Measurements from ENCODE around the gene PANK2.

The PANK2 gene

DNA sequence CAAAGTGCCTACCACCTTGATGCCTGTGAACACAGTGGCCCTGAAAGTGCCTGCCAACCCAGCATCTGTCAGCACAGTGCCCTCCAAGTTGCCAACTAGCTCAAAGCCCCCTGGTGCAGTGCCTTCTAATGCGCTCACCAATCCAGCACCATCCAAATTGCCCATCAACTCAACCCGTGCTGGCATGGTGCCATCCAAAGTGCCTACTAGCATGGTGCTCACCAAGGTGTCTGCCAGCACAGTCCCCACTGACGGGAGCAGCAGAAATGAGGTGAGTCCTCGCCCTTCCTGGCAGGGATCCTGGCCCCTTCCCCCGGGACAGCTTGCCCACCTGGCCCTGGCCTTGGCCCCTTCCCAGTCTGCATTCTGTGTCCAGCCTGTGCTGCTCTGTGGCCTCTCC, 24.7 kb upstream of the PANK2 start:
- Histone ChIP-seq H3K4me1 (ENCODE audit: insufficient read depth, poor library complexity, severe bottlenecking) (no peaks in the 10 kb centered on the region), H3K4me3 (ENCODE audit: severe bottlenecking) (no peak overlapping the region), H3K36me3 (ENCODE audit: low read depth) (peaks cover 58% of the 10 kb centered on the region), H3K27me3 (ENCODE audit: insufficient read depth, poor library complexity, severe bottlenecking) (no peaks in the 10 kb centered on the region), H3K27ac (ENCODE audit: poor library complexity, severe bottlenecking) (no peak overlapping the region), H3K9me3 (ENCODE audit: severe bottlenecking) (no peaks in the 10 kb centered on the region)
- DNase-seq (ENCODE audit: low spot score) (no peak), ATAC-seq (ENCODE audit: low read depth) (no peak)
- TF ChIP-seq, protein P1, sequence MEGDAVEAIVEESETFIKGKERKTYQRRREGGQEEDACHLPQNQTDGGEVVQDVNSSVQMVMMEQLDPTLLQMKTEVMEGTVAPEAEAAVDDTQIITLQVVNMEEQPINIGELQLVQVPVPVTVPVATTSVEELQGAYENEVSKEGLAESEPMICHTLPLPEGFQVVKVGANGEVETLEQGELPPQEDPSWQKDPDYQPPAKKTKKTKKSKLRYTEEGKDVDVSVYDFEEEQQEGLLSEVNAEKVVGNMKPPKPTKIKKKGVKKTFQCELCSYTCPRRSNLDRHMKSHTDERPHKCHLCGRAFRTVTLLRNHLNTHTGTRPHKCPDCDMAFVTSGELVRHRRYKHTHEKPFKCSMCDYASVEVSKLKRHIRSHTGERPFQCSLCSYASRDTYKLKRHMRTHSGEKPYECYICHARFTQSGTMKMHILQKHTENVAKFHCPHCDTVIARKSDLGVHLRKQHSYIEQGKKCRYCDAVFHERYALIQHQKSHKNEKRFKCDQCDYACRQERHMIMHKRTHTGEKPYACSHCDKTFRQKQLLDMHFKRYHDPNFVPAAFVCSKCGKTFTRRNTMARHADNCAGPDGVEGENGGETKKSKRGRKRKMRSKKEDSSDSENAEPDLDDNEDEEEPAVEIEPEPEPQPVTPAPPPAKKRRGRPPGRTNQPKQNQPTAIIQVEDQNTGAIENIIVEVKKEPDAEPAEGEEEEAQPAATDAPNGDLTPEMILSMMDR (IDR thresholded peaks at IDR 0.05; ENCODE audit: poor library complexity, severe bottlenecking): no peak

DNA sequence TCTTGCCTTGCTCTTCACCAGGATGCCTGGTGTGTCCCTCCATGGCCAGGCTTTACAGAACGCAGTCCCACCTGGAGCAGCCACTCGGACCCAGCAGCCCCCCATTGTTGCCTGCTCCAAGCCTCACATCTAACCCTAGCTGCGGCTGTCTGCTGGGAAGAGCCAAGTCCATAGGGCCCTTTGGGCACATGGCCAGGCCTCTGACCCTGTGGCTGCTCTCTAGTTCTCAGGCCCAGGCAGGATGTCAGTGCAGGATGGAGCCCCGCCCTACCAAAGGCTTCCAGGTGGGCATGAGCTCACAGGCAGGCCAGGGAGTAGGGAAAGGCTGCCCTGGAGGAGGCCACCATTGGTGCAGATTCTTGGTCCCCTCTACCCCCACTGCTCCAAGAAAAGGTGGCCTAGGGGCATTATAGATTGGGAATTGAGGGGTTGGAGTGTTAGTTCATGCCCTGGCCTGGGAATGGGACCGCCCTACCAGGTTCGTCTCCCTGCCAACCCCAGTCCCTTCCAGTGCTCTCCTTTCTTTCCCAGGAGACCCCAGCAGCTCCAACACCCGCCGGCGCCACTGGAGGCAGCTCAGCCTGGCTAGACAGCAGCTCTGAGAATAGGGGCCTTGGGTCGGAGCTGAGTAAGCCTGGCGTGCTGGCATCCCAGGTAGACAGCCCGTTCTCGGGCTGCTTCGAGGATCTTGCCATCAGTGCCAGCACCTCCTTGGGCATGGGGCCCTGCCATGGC, 23.9 kb upstream of the PANK2 start:
- TF ChIP-seq, protein P1 (IDR thresholded peaks at IDR 0.05; ENCODE audit: poor library complexity, severe bottlenecking): no peak
- H3K36me3 ChIP-seq (ENCODE audit: low read depth): peaks cover 57% of the 10 kb centered on the region

DNA sequence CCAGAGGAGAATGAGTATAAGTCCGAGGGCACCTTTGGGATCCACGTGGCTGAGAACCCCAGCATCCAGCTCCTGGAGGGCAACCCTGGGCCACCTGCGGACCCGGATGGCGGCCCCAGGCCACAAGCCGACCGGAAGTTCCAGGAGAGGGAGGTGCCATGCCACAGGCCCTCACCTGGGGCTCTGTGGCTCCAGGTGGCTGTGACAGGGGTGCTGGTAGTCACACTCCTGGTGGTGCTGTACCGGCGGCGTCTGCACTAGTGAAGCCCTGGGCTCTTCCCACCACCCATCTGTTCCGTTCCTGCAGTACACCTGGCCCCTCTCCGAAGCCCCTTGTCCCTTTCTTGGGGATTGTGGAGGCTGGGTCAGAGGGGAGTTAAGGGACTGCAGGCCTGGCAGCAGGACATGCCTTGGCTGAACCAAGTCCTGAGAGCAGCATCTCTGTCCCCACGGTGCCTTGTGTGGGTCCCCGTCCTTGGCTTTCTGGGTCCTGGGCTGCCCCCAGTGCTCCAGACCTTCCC, 23.2 kb upstream of the PANK2 start:
- DNase-seq (ENCODE audit: low spot score): no peak
- Histone ChIP-seq H3K27ac (ENCODE audit: poor library complexity, severe bottlenecking) (no peak overlapping the region), H3K4me1 (ENCODE audit: insufficient read depth, poor library complexity, severe bottlenecking) (no peaks in the 10 kb centered on the region), H3K9me3 (ENCODE audit: severe bottlenecking) (no peaks in the 10 kb centered on the region), H3K36me3 (ENCODE audit: low read depth) (peaks cover 51% of the 10 kb centered on the region), H3K27me3 (ENCODE audit: insufficient read depth, poor library complexity, severe bottlenecking) (no peaks in the 10 kb centered on the region), H3K4me3 (ENCODE audit: severe bottlenecking) (no peak overlapping the region)
- ATAC-seq (ENCODE audit: low read depth): no peak
- TF ChIP-seq, protein P1 (IDR thresholded peaks at IDR 0.05; ENCODE audit: poor library complexity, severe bottlenecking): no peak

More for the DNA sequence above, 23.9 kb upstream of the PANK2 start:
- H3K4me1 ChIP-seq (ENCODE audit: insufficient read depth, poor library complexity, severe bottlenecking): no peaks in the 10 kb centered on the region
- H3K9me3 ChIP-seq (ENCODE audit: severe bottlenecking): no peaks in the 10 kb centered on the region
- H3K27ac ChIP-seq (ENCODE audit: poor library complexity, severe bottlenecking): no peak overlapping the region
- no peak for ATAC-seq (ENCODE audit: low read depth)
- H3K4me3 ChIP-seq (ENCODE audit: severe bottlenecking): no peak overlapping the region
- no peak for DNase-seq (ENCODE audit: low spot score)
- H3K27me3 ChIP-seq (ENCODE audit: insufficient read depth, poor library complexity, severe bottlenecking): no peaks in the 10 kb centered on the region

DNA sequence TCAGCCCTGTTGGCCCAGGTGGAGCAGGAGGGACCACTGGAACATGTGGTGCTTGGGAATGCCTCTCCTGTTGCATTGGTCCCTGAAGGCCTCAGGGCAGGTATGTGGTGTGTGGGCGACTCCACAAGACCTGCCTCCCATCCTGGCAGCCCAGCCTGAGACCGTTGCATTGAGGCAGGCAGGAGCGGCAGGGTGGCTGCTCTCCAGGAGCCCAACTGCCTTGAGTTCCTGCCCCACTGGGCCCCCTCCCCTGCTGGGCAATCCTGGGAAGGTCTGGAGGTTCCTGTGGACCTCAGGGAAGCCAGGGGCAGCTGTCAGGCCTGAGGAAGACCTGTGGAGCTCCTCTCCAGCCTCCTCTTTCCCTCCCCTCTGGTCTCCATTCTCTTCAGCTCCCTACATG, 22.7 kb upstream of the PANK2 start:
- TF ChIP-seq, protein P1 (IDR thresholded peaks at IDR 0.05; ENCODE audit: poor library complexity, severe bottlenecking): no peak
- no peak for DNase-seq (ENCODE audit: low spot score)
- peaks cover 46% of the 10 kb centered on the region for H3K36me3 ChIP-seq (ENCODE audit: low read depth)
- no peaks in the 10 kb centered on the region for H3K9me3 ChIP-seq (ENCODE audit: severe bottlenecking)
- H3K27ac ChIP-seq (ENCODE audit: poor library complexity, severe bottlenecking): no peak overlapping the region
- H3K27me3 ChIP-seq (ENCODE audit: insufficient read depth, poor library complexity, severe bottlenecking): no peaks in the 10 kb centered on the region
- no peak overlapping the region for H3K4me3 ChIP-seq (ENCODE audit: severe bottlenecking)
- ATAC-seq (ENCODE audit: low read depth): peak; percentile 27; the same call in 2 of the 3 replicates
- no peaks in the 10 kb centered on the region for H3K4me1 ChIP-seq (ENCODE audit: insufficient read depth, poor library complexity, severe bottlenecking)

DNA sequence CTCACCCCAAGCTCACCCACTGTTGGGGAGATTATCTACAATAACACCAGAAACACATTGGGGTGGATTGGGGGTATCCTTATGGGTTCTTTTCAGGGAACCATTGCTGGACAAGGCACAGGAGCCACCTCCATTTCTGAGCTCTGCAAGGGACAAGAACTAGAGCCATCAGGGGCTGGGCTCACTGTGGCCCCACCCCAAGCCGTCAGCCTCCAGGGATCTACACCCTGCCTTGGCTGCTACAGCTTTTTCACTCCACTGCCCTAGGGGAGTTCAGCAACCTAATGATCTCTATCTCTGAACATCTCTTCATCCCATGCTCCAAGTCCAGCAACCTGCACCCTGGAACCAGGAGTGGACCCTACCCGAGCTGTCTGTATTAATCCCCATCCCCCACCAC, 21.4 kb upstream of the PANK2 start:
- no peak for ATAC-seq (ENCODE audit: low read depth)
- peaks cover 32% of the 10 kb centered on the region for H3K36me3 ChIP-seq (ENCODE audit: low read depth)
- no peak for DNase-seq (ENCODE audit: low spot score)
- no peaks in the 10 kb centered on the region for H3K4me1 ChIP-seq (ENCODE audit: insufficient read depth, poor library complexity, severe bottlenecking)
- no peak overlapping the region for H3K27ac ChIP-seq (ENCODE audit: poor library complexity, severe bottlenecking)
- H3K9me3 ChIP-seq (ENCODE audit: severe bottlenecking): no peaks in the 10 kb centered on the region
- H3K27me3 ChIP-seq (ENCODE audit: insufficient read depth, poor library complexity, severe bottlenecking): no peaks in the 10 kb centered on the region
- TF ChIP-seq, protein P1 (IDR thresholded peaks at IDR 0.05; ENCODE audit: poor library complexity, severe bottlenecking): no peak
- no peak overlapping the region for H3K4me3 ChIP-seq (ENCODE audit: severe bottlenecking)
